MM.1S (cell line): ENCODE data around the gene SPEF2.

ENCODE experiments used
- EZH2 ChIP-seq: fragments of 300-600 bp; sonication (generic); optimal IDR thresholded peaks from 2 replicates; pipeline ENCODE3; 2017; ENCODE audit warnings: low read depth, mild to moderate bottlenecking, antibody characterized with exemption, low read length, mixed read lengths
- EZH2phosphoT487 ChIP-seq: fragments of 300-600 bp; sonication (generic); IDR thresholded peaks from 2 replicates; pipeline ENCODE4 v1.6.1; 2018; ENCODE audit warnings: antibody characterized with exemption, low read length
- TF ChIP-seq, protein P1 (sequence below): fragments of 300-600 bp; sonication (generic); IDR thresholded peaks from 2 replicates; pipeline ENCODE4 v1.5.1; 2016; ENCODE audit warnings: antibody characterized with exemption, low read length, mixed read lengths

DNA sequence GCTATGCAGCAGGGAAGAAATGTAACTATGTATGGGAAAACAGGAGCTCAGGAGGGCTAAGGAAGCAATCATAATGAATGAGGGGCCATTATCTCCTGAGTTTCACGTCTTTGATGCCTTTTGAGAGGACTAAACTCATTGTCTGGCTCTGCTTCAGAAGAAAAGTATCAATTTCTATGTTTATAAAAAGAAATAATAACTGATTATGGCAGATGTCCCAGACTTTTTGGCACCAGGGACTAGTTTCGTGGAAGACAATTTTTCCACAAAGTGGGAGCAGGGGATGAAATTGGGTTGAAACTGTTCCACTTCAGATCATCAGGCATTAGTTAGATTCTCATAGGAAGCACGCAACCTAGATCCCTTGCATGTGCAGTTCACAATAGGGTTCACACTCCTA is 230.3 kb downstream of the SPEF2 start:
- TF ChIP-seq EZH2phosphoT487 (no peak), EZH2 (no peak)
- TF ChIP-seq, protein P1, sequence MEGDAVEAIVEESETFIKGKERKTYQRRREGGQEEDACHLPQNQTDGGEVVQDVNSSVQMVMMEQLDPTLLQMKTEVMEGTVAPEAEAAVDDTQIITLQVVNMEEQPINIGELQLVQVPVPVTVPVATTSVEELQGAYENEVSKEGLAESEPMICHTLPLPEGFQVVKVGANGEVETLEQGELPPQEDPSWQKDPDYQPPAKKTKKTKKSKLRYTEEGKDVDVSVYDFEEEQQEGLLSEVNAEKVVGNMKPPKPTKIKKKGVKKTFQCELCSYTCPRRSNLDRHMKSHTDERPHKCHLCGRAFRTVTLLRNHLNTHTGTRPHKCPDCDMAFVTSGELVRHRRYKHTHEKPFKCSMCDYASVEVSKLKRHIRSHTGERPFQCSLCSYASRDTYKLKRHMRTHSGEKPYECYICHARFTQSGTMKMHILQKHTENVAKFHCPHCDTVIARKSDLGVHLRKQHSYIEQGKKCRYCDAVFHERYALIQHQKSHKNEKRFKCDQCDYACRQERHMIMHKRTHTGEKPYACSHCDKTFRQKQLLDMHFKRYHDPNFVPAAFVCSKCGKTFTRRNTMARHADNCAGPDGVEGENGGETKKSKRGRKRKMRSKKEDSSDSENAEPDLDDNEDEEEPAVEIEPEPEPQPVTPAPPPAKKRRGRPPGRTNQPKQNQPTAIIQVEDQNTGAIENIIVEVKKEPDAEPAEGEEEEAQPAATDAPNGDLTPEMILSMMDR: no peak
